Left lung (tissue), 10 donors: Measurements from ENCODE around the gene MAPK11. TPM values are rescaled to one million over a fixed set of nuclear protein-coding genes. Genes with fewer than 3 reads are reported as not detected.
A peak's percentile ranks its signal among the peaks of the same experiment; 100 is the strongest.

ENCODE experiments used
- ATAC-seq: fragments of 200-7000 bp; cut with Tn5 transposase; one replicate; pipeline ENCODE4 v1.9.1; 2020; ENCODE audit warnings: moderate library complexity
- DNase-seq, 4 donors: peaks; one replicate each; pipeline ENCODE4 v3.0.0-alpha.2; 2013 to 2020
- H3K27ac ChIP-seq, 2 donors: fragments of 200-600 bp; sonication (generic) in 1 of 2; one replicate each; pipeline versions ENCODE4 v1.5.0 to v1.8.0; 2020 to 2021
- H3K27me3 ChIP-seq, 2 donors: fragments of 200-600 bp; sonication (generic) in 1 of 2; one replicate each; pipeline versions ENCODE4 v1.5.0 to v1.8.0; 2020 to 2021
- H3K36me3 ChIP-seq, 2 donors: fragments of 200-600 bp; sonication (generic) in 1 of 2; one replicate each; pipeline versions ENCODE4 v1.5.0 to v1.8.0; 2020 to 2021
- H3K4me1 ChIP-seq, 2 donors: fragments of 200-600 bp; one replicate each; pipeline ENCODE4 v1.8.0; 2021
- H3K4me3 ChIP-seq, 2 donors: fragments of 200-600 bp; sonication (generic) in 1 of 2; one replicate each; pipeline versions ENCODE4 v1.5.0 to v1.8.0; 2020 to 2021; ENCODE audit warnings: mild to moderate bottlenecking in 1 of 2
- H3K9me3 ChIP-seq, 2 donors: fragments of 200-600 bp; sonication (generic) in 1 of 2; one replicate each; pipeline versions ENCODE4 v1.5.0 to v1.8.0; 2020 to 2021
- intact Hi-C, 2 donors: fragments of 100-400 bp; cut with DNase I; formaldehyde crosslinking; loops; one replicate each; pipeline versions ENCODE4 v1.11.2 to v1.14.2; 2022
- polyA plus RNA-seq, 6 donors: library from polyadenylated mRNA; unstranded; fragments of 120-200 nt; gene quantifications; one replicate each; pipeline ENCODE4 v1.2.1, GENCODE V29; 2013; ENCODE audit not compliant: insufficient read length in 6 of 6
- total RNA-seq, 2 donors: library from RNA; stranded (reverse); fragmentation: NEBNext Ultra II Directional; extraction: Animal tissue kit (Norgen Biotek cat#: 25700); gene quantifications; one replicate each; pipeline ENCODE4 v1.2.1, GENCODE V29; 2021
- TF ChIP-seq, protein P1 (sequence below), 2 donors: fragments of 200-600 bp; sonication (generic) in 1 of 2; IDR thresholded peaks; one replicate each; pipeline versions ENCODE4 v1.5.0 to v1.8.0; 2021; ENCODE audit warnings: antibody characterized with exemption in 2 of 2
- donor health status: DM: no; HTN: yes; CAD: no.
- donor health status: DM: no; HTN: no; CAD: no.

The MAPK11 gene
- total and polyA plus RNA-seq, 8 donors = 10.3 to 21.5 (median 14.7) TPM

DNA sequence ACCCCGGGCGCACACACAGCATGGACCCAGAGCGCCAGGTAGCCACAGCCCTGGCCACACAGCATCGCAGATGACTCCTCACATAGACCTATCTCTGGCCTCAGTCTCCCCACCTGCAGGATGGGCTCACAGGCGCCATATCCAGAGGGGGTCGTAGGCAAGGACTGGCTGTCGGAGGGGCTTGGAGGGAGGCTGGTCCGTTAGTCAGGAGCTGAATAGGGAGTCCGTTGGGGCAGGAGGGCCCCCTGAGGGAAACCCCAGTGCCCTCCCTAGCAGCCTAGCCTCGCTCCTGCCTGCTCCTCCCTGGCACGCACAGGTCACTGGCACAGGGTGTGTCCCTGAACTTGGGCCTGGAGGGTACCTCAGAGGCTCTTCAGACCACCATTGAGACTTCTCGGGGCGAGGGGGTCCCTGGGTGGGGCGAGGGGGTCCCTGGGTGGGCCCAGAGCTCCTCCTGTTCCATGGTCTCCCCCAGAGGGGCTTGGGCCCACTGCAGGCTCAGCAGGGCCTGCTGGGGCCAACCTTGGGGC, 35.3 kb upstream of the MAPK11 start:
- DNase-seq = no peak
- peak overlapping the region; percentile 85 for H3K4me3 ChIP-seq
- intact Hi-C loops = no loop called here

DNA sequence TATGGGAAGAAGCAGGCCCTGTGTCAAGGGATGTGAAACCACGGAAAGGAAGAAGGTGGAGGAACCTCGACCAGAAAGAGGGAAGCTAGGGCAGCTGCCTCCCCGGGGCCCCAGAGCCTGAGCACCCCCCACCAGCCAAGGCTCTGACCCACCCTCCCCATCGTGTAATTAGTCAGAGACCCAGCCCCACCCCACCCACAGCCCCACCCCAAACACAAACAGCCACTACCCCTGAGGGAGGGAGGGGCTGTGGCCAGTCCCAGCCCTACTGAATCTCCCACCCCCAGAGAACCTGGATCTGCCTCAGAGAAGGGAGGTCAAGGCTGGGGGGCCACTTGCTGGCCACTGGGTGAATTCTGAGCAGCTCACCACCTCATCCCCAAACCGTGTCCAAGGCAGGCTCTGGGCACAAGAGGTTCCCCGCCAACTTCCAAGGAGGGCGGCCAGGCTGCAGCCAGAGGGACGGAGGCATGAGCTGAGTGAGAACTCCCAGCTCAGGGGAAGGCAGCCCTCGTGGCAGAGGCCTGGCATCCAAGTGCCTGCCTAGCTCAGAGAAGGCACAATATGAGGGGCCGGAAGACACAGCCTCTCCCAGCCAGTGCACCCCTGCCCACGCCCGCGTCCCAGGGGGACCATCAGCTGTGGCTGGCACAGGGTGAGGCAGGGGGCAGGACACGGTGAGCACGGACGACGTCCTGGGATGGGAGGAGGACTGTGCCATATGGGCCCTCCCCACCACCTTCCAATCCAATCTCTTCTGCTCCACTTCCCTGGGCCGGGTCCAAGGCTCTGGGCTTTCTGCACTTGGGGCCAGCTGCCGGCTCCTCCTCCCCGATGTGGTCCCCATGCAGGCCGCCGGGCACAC, 34.6 kb upstream of the MAPK11 start:
- Histone ChIP-seq H3K4me3 (peak overlapping the region; percentile 85), H3K27ac (peak overlapping the region; percentile 92 to 93), H3K36me3 (peaks cover 0 to 4% of the 10 kb centered on the region in 2 donors), H3K4me1 (peaks cover 77 to 84% of the 10 kb centered on the region in 2 donors), H3K27me3 (peaks cover 0 to 38% of the 10 kb centered on the region in 2 donors), H3K9me3 (no peaks in the 10 kb centered on the region)
- TF ChIP-seq, protein P1, sequence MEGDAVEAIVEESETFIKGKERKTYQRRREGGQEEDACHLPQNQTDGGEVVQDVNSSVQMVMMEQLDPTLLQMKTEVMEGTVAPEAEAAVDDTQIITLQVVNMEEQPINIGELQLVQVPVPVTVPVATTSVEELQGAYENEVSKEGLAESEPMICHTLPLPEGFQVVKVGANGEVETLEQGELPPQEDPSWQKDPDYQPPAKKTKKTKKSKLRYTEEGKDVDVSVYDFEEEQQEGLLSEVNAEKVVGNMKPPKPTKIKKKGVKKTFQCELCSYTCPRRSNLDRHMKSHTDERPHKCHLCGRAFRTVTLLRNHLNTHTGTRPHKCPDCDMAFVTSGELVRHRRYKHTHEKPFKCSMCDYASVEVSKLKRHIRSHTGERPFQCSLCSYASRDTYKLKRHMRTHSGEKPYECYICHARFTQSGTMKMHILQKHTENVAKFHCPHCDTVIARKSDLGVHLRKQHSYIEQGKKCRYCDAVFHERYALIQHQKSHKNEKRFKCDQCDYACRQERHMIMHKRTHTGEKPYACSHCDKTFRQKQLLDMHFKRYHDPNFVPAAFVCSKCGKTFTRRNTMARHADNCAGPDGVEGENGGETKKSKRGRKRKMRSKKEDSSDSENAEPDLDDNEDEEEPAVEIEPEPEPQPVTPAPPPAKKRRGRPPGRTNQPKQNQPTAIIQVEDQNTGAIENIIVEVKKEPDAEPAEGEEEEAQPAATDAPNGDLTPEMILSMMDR (IDR thresholded peaks at IDR 0.05) = no peak
- intact Hi-C loops = no loop called here
- ATAC-seq (peak; percentile 30), DNase-seq (peak in 1 of 4 donors; percentile 78)

More for the DNA sequence above, 35.3 kb upstream of the MAPK11 start:
- Histone ChIP-seq H3K27me3 (peaks cover 0 to 31% of the 10 kb centered on the region in 2 donors), H3K4me1 (peaks cover 70 to 77% of the 10 kb centered on the region in 2 donors), H3K9me3 (no peaks in the 10 kb centered on the region), H3K27ac (peak overlapping the region; percentile 92 to 93), H3K36me3 (peaks cover 0 to 4% of the 10 kb centered on the region in 2 donors)
- TF ChIP-seq, protein P1 (IDR thresholded peaks at IDR 0.05) = no peak
- peak; percentile 13 for ATAC-seq

DNA sequence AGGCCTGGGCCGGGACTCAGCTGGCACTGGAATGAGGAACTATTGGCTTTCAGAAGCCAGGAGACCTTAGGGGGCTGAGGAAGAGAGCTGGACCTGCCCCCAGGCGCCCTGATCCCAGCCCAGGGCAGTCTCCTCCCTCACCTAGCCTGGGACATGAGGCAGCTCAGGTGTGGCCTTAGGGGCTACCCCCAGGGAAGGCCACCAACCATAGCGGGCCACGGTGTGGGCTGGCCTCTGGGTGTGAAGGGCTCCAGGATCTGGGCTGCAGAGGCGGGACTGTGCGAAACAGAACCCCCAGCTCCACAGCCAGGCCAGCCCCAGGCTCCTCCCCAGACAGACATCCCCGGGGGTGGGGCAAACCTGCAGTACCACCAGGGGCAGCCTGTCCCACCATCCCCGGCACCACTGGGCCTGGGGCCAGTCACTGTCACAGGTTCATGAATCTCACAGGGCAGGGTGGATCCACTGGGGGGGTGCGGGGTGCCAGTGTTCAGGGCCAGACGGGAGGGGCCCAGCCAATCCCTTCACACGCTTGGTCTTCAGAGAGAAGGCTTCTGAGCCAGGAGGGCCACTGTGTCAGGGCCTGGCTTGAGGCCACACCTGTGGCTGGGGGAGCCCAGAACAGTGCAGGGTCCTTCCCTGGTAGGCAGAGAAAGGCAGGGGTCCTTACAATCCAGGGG, 33.8 kb upstream of the MAPK11 start:
- H3K4me3 ChIP-seq = peak overlapping the region in 1 of 2 donors; percentile 85
- TF ChIP-seq, protein P1 (IDR thresholded peaks at IDR 0.05) = no peak
- peaks cover 0 to 4% of the 10 kb centered on the region in 2 donors for H3K36me3 ChIP-seq
- H3K27ac ChIP-seq = peak overlapping the region; percentile 92 to 93
- peaks cover 0 to 46% of the 10 kb centered on the region in 2 donors for H3K27me3 ChIP-seq
- ATAC-seq = peak; percentile 1
- intact Hi-C loops = no loop called here
- no peaks in the 10 kb centered on the region for H3K9me3 ChIP-seq
- H3K4me1 ChIP-seq = peaks cover 79 to 86% of the 10 kb centered on the region in 2 donors
- DNase-seq = peak in 1 of 4 donors; percentile 76

DNA sequence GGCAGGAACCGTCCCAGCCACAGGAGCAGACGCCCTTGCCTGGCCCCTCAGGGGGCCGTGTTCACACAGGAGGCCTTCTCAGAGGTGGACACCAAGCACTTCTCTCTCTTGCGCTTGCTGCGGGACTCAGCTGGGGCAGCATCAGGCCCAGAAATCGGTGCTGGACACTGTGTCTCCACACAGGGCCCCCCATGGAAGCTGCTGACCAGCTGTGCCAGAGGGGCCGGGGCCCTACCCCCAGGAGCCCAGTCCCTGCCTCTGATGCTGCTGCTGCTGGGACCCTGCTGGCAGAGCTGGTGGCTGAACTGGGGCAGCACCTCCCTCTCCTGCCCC, 33.3 kb upstream of the MAPK11 start:
- peaks cover 0 to 4% of the 10 kb centered on the region in 2 donors for H3K36me3 ChIP-seq
- peaks cover 0 to 50% of the 10 kb centered on the region in 2 donors for H3K27me3 ChIP-seq
- no peaks in the 10 kb centered on the region for H3K9me3 ChIP-seq
- ATAC-seq (no peak), DNase-seq (no peak)
- H3K27ac ChIP-seq = peak overlapping the region; percentile 92 to 93
- H3K4me3 ChIP-seq = peak overlapping the region in 1 of 2 donors; percentile 85
- TF ChIP-seq, protein P1 (IDR thresholded peaks at IDR 0.05) = no peak
- intact Hi-C loops = no loop called here
- H3K4me1 ChIP-seq = peaks cover 77 to 87% of the 10 kb centered on the region in 2 donors

DNA sequence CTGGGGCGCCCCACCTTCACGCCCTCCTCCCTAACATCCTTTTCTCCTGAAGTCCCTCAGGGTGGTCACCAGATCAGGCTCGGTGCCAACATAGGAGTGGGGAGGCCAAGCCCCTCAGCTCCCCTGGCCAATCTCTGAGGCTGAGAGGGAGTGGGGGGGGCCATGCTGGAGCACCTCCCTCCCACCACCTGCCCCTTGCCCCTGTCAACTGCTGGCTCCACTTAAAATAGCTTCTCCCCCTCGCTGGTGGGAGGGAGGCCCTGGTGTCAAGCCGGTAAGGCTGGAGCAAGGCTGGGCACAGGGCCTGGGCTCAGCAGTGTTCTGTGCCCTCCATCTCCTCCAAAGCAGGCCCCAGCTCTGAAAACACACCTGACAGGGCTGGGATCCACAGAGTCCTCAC, 32.4 kb upstream of the MAPK11 start:
- no peak overlapping the region for H3K4me3 ChIP-seq
- peaks cover 0 to 4% of the 10 kb centered on the region in 2 donors for H3K36me3 ChIP-seq
- DNase-seq = no peak
- H3K27ac ChIP-seq = peak overlapping the region; percentile 23 to 93
- no peak for ATAC-seq
- H3K9me3 ChIP-seq = no peaks in the 10 kb centered on the region
- intact Hi-C loops = no loop called here
- H3K27me3 ChIP-seq = peaks cover 0 to 43% of the 10 kb centered on the region in 2 donors
- H3K4me1 ChIP-seq = peaks cover 71 to 88% of the 10 kb centered on the region in 2 donors
- TF ChIP-seq, protein P1 (IDR thresholded peaks at IDR 0.05) = no peak
